SH-SY5Y (cell line): ENCODE measurements around the gene CD2AP.

Experiments
- GATA2 ChIP-seq: IDR thresholded peaks from 2 replicates; pipeline ENCODE4 v1.6.1; 2011; ENCODE audit warnings: mild to moderate bottlenecking, low read depth, low read length
- GATA3 ChIP-seq: IDR thresholded peaks from 2 replicates; pipeline ENCODE4 v1.6.1; 2011; ENCODE audit warnings: low read depth, mild to moderate bottlenecking, low read length, moderate library complexity

CD2AP gene

DNA sequence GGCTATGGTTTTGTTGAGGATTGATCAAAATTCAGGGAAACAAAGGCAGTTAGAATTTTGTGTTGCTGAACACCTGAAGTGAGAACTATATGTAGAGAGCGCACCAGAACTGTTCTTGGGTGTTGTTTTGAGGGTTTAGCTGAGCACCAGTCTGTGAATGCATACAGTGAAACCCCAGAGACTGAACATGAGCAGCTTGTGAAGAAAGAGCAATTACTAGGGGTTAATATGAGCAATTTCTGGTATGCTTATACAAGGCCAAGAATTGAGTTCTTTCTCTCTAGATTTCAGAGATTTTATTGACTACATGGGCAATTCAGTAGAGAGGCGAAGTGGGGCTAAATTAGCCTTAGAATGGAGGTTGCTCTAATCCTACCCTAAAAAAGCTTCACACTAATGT lies 93.9 kb downstream of the CD2AP start:
- TF ChIP-seq GATA3 = no peak
- no peak for TF ChIP-seq GATA2

- TF ChIP-seq GATA2 = no peak
- no peak for TF ChIP-seq GATA3
These were observed 95.5 kb downstream of the CD2AP start for GRCh38 chr6:47573109-47573508.

- TF ChIP-seq GATA2 (no peak), GATA3 (no peak)
These were observed 97.2 kb downstream of the CD2AP start for GRCh38 chr6:47574789-47575188.

GRCh38 chr6:47579040-47579439 lies 101.5 kb downstream of the CD2AP start:
- TF ChIP-seq GATA2 = no peak
- TF ChIP-seq GATA3 = no peak

DNA sequence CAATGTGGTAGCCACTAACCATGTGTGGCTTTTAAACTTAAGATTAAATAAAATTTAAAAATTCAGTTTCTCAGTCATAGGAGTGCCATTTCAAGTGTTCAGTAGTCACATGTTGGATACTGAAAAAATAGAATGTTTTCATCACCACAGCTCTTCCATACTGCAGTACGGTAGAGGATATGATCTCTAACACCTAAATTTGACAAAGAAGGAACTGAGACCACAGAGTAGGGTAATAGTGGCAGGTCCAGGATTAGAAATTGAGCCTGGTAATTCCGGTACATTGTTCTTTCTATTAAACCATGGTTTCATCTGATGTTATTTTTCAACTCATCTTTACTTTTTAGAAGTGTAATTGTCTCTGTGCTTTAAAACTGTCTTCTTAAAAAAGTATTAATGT lies 104.0 kb downstream of the CD2AP start:
- TF ChIP-seq GATA3 = no peak
- no peak for TF ChIP-seq GATA2

DNA sequence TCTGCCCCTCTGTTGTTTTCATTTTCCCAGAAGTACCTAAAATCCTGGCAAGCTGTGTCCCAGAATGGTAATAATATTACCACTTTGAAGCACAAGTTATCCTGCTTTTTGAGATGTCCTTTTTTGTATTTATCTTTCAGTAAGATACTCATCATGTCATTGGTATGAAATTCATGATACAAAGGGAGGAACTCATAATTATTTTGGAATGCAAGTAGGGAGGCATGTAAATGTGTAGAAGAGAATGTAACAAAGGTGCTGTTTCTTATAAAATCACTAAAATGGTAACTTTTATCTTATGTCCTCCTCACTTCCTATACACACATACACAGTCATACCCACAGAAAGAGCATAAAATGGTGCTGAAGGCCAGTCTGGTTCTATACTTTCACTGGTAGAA lies 109.9 kb downstream of the CD2AP start:
- TF ChIP-seq GATA3 (no peak), GATA2 (no peak)

- TF ChIP-seq GATA3 (no peak), GATA2 (no peak)
These were observed 114.7 kb downstream of the CD2AP start for GRCh38 chr6:47592131-47592840.

- TF ChIP-seq GATA2 (no peak), GATA3 (no peak)
These were observed 116.4 kb downstream of the CD2AP start for GRCh38 chr6:47593979-47594378.

GRCh38 chr6:47595785-47596184 lies 118.2 kb downstream of the CD2AP start:
- no peak for TF ChIP-seq GATA2
- no peak for TF ChIP-seq GATA3

GRCh38 chr6:47598367-47598766 lies 120.8 kb downstream of the CD2AP start:
- TF ChIP-seq GATA3 = no peak
- no peak for TF ChIP-seq GATA2

GRCh38 chr6:47599512-47599911 lies 121.9 kb downstream of the CD2AP start:
- TF ChIP-seq GATA2 (no peak), GATA3 (no peak)

DNA sequence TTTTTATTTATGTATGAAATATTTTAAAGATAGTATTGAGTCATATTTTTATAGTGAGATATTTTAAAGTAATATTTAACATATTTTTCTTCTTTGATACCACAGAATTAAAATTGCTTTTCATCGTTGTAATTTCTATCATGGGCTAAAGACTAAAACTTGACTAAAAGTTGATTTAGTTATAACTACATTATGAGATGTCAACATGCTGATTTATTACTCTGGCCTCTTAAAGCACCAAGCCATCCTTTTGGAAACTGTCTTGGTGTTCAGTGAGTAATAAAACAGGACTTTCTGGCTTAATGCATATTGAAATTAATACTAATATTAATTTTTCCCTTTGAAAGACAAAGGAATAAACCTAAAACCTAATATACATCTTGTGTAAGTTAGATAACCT lies 125.6 kb downstream of the CD2AP start:
- TF ChIP-seq GATA2 (no peak), GATA3 (no peak)

DNA sequence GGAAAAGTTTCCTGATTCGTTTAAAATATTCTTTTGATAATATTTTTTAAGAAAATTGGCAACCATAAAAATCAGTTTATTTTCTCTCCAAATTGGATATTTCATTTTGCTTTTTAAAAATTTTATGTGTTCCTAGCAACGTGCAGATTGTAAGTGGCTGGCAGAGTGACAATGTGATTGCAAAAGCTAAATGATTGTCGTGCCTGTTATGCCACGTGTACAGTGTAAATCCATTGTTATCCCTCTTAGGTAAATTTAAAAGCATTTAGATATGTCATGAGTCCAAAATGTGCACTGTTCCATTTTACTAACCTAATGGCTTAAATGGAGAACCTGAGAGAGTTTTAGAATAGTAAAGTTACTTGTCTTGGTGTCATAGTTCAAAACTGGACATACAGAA lies 126.4 kb downstream of the CD2AP start:
- TF ChIP-seq GATA2 (no peak), GATA3 (no peak)

DNA sequence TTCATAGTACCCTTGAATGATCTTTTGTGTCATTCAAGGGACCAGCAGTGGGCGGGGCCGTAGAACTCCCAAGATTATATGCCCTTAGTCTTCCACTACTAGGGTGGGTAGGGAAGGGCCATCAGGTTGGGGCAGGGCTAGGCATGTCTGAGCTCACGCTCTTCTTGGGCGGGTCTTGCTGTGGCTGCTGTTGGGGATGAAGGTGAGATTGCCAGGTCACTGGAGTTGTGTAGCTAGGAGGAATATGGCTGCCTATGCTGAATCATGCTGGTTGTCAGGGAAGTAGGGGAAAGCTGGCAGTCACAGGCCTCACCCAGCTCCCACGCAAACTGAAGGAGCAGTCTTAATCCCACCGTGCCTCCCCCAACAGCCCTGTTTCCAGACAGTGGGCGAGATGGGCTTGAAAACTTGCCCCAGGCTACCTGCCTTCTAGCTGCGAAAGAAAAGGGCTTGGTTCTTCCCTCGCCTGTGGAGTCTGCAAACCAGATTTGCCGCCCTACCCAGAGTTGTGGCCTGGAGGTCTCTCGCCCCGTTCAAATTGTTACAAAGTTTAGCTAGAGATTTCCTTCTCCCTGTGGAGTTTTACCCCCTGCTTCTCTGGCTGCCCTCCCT lies 144.4 kb downstream of the CD2AP start:
- TF ChIP-seq GATA3 (no peak), GATA2 (no peak)

DNA sequence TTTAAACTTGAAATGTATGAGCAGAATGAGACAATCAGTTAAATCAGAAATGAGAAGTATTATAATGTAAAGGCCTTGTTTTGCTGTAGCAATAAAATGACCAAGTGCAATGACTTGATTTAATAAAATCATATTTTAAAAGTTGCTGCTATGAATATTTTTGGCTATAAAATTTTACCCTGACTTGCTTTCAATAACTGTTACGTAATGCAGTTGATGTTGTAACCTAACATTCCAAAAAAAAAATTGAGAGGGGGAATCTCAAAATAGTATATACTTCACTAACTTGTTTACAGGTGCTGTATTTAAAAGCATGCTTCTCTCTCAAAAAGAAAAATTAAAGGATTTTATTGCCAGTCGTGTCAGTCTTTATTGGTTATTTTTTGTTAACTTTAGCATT lies 149.2 kb downstream of the CD2AP start:
- TF ChIP-seq GATA3 = no peak
- no peak for TF ChIP-seq GATA2

- TF ChIP-seq GATA2 (no peak), GATA3 (no peak)
These were observed 151.1 kb downstream of the CD2AP start for GRCh38 chr6:47628448-47629272.
